ENCODE data around the gene EFHD2. TPM values are rescaled to one million over a fixed set of nuclear protein-coding genes. Genes with fewer than 3 reads are reported as not detected.

The EFHD2 gene
- total RNA-seq, 4 donors from 2014 or later: 30.3 to 57.4 (median 55.2) TPM

- no peak overlapping the region for H3K4me3 ChIP-seq
- DNase-seq (ENCODE audit: extremely low spot score): no peak
- 93% methylated on average over 11 of the region's 11 CpGs for WGBS
- H3K27me3 ChIP-seq: no peaks in the 10 kb centered on the region
- peaks cover 2 to 32% (median 18%) of the 10 kb centered on the region in 4 donors for H3K36me3 ChIP-seq
- intact Hi-C loops (cut with DNase I): no loop called here
- no peak overlapping the region for H3K27ac ChIP-seq (replicated peaks in 1 of 4)
- H3K9me3 ChIP-seq: no peaks in the 10 kb centered on the region
- peaks cover 34 to 61% (median 54%) of the 10 kb centered on the region in 4 donors for H3K4me1 ChIP-seq
- TF ChIP-seq EP300 (IDR thresholded peaks at IDR 0.05): no peak
- no peak for TF ChIP-seq CTCF (IDR thresholded peaks at IDR 0.05)
- TF ChIP-seq POLR2AphosphoS5 (IDR thresholded peaks at IDR 0.05): no peak
- TF ChIP-seq POLR2A (IDR thresholded peaks at IDR 0.05; ENCODE audit: low read depth): no peak
These were observed 13.8 kb downstream of the EFHD2 start for GRCh38 chr1:15423355-15424077.

GRCh38 chr1:15424146-15424667 lies 14.5 kb downstream of the EFHD2 start:
- DNase-seq (ENCODE audit: extremely low spot score): no peak
- Histone ChIP-seq H3K4me1 (peaks cover 27 to 54% (median 47%) of the 10 kb centered on the region in 4 donors), H3K9me3 (no peaks in the 10 kb centered on the region), H3K36me3 (peaks cover 5 to 39% (median 25%) of the 10 kb centered on the region in 4 donors), H3K4me3 (no peak overlapping the region), H3K27ac (replicated peaks in 1 of 4) (no peak overlapping the region), H3K27me3 (no peaks in the 10 kb centered on the region)
- intact Hi-C loops (cut with DNase I): no loop called here
- no peak for TF ChIP-seq EP300 (IDR thresholded peaks at IDR 0.05)
- TF ChIP-seq CTCF (IDR thresholded peaks at IDR 0.05): no peak
- TF ChIP-seq POLR2AphosphoS5 (IDR thresholded peaks at IDR 0.05): no peak
- no peak for TF ChIP-seq POLR2A (IDR thresholded peaks at IDR 0.05; ENCODE audit: low read depth)
- 84% methylated on average over 13 of the region's 13 CpGs for WGBS

GRCh38 chr1:15424981-15425380 lies 15.3 kb downstream of the EFHD2 start:
- H3K4me3 ChIP-seq: no peak overlapping the region
- DNase-seq (ENCODE audit: extremely low spot score): no peak
- TF ChIP-seq CTCF (IDR thresholded peaks at IDR 0.05): no peak
- no peaks in the 10 kb centered on the region for H3K27me3 ChIP-seq
- H3K36me3 ChIP-seq: peaks cover 5 to 46% (median 30%) of the 10 kb centered on the region in 4 donors
- intact Hi-C loops (cut with DNase I): no loop called here
- H3K4me1 ChIP-seq: peaks cover 21 to 47% (median 40%) of the 10 kb centered on the region in 4 donors
- no peaks in the 10 kb centered on the region for H3K9me3 ChIP-seq
- 93% methylated on average over 4 of the region's 5 CpGs for WGBS
- no peak overlapping the region for H3K27ac ChIP-seq (replicated peaks in 1 of 4)

- peaks cover 21 to 46% (median 38%) of the 10 kb centered on the region in 4 donors for H3K4me1 ChIP-seq
- intact Hi-C loops (cut with DNase I): no loop called here
- H3K9me3 ChIP-seq: no peaks in the 10 kb centered on the region
- H3K4me3 ChIP-seq: no peak overlapping the region
- WGBS: 100% methylated on average over 2 of the region's 10 CpGs
- no peaks in the 10 kb centered on the region for H3K27me3 ChIP-seq
- TF ChIP-seq POLR2A (IDR thresholded peaks at IDR 0.05; ENCODE audit: low read depth): no peak
- no peak for TF ChIP-seq CTCF (IDR thresholded peaks at IDR 0.05)
- no peak for TF ChIP-seq EP300 (IDR thresholded peaks at IDR 0.05)
- TF ChIP-seq POLR2AphosphoS5 (IDR thresholded peaks at IDR 0.05): no peak
- H3K27ac ChIP-seq (replicated peaks in 1 of 4): no peak overlapping the region
- no peak for DNase-seq (ENCODE audit: extremely low spot score)
- H3K36me3 ChIP-seq: peaks cover 5 to 50% (median 35%) of the 10 kb centered on the region in 4 donors
These were observed 15.8 kb downstream of the EFHD2 start for GRCh38 chr1:15425521-15425920.

Measured in esophagus muscularis mucosa (tissue), 4 donors.